ENCODE data around the gene TCHH.

GRCh38 chr1:152078831-152079441, 36.3 kb downstream of the TCHH start:
- TF ChIP-seq ZBTB33 (IDR thresholded peaks at IDR 0.05) (no peak), CTCF (IDR thresholded peaks at IDR 0.05; ENCODE audit: low read depth, low read length, missing input control) (no peak), RAD21 (IDR thresholded peaks at IDR 0.05) (no peak), GABPA (IDR thresholded peaks at IDR 0.05 in 1 of 2, conservative IDR thresholded peaks at IDR 0.05 in 1 of 2) (no peak), EGR1 (IDR thresholded peaks at IDR 0.05; ENCODE audit: low read depth in 2 of 2) (no peak), YY1 (IDR thresholded peaks at IDR 0.05) (no peak), REST (IDR thresholded peaks at IDR 0.05) (no peak)

All from liver (tissue), 3 donors.